Breast epithelium (tissue), 4 donors: ENCODE results near the gene CCDC137. TPM values are rescaled to one million over a fixed set of nuclear protein-coding genes. Genes with fewer than 3 reads are reported as not detected.

ENCODE experiments used
- DNase-seq, 2 donors: peaks; one replicate each; pipeline ENCODE4 v3.0.0-alpha.2; 2019; ENCODE audit warnings: low spot score in 2 of 2
- H3K27ac ChIP-seq, 2 donors: fragments of 200-600 bp; sonication (generic) in 1 of 2; one replicate each; pipeline ENCODE4 v1.5.1; 2016 to 2019; ENCODE audit warnings: mild to moderate bottlenecking in 1 of 2
- H3K27me3 ChIP-seq, 2 donors: fragments of 200-600 bp; sonication (generic) in 1 of 2; one replicate each; pipeline versions ENCODE4 v1.5.1 to v1.6.0; 2017 to 2019; ENCODE audit warnings: control low read depth in 1 of 2, mild to moderate bottlenecking in 1 of 2
- H3K36me3 ChIP-seq: fragments of 200-600 bp; one replicate; pipeline ENCODE4 v1.5.1; 2019
- H3K4me1 ChIP-seq, 2 donors: fragments of 200-600 bp; sonication (generic); one replicate each; pipeline ENCODE4 v1.5.1; 2016 to 2019; ENCODE audit warnings: control low read depth in 1 of 2
- H3K4me3 ChIP-seq, 3 donors: fragments of 200-600 bp; sonication (generic); 1 replicate in 2 of 3; 2 replicates in 1 of 3; pipeline ENCODE4 v1.5.1; 2016 to 2019; ENCODE audit warnings: mild to moderate bottlenecking in 3 of 3, moderate library complexity in 2 of 3
- H3K9me3 ChIP-seq, 2 donors: fragments of 200-600 bp; sonication (generic) in 1 of 2; one replicate each; pipeline ENCODE4 v1.5.1; 2016 to 2019; ENCODE audit warnings: control low read depth in 1 of 2
- POLR2A ChIP-seq: fragments of 450-650 bp; IDR thresholded peaks from one replicate; pipeline ENCODE4 v1.6.1; 2016; ENCODE audit warnings: antibody characterized with exemption, mild to moderate bottlenecking, moderate library complexity
- POLR2AphosphoS5 ChIP-seq, 3 donors: sonication (generic); formaldehyde crosslinking; IDR thresholded peaks; one replicate each; pipeline ENCODE4 v1.6.1; 2017; ENCODE audit warnings: antibody characterized with exemption in 3 of 3
- intact Hi-C: fragments of 100-400 bp; cut with DNase I; formaldehyde crosslinking; loops from one replicate; pipeline ENCODE4 v1.15.1; 2023; ENCODE audit warnings: low total_unique reads
- total RNA-seq, 3 donors: library from RNA; depleted of rRNA; stranded (reverse); fragments of >200 nt; gene quantifications; one replicate each; pipeline ENCODE4 v1.1.0, GENCODE V29; 2016
- TF ChIP-seq, protein P1 (sequence below), 3 donors: fragments of 450-650 bp; IDR thresholded peaks; one replicate each; pipeline ENCODE4 v1.5.1; 2016 to 2017; ENCODE audit warnings: antibody characterized with exemption in 3 of 3, mild to moderate bottlenecking in 3 of 3, moderate library complexity in 3 of 3

Gene CCDC137
- total RNA-seq, 3 donors from 2014 or later = 8.6 to 14.4 (median 11.6) TPM

DNA sequence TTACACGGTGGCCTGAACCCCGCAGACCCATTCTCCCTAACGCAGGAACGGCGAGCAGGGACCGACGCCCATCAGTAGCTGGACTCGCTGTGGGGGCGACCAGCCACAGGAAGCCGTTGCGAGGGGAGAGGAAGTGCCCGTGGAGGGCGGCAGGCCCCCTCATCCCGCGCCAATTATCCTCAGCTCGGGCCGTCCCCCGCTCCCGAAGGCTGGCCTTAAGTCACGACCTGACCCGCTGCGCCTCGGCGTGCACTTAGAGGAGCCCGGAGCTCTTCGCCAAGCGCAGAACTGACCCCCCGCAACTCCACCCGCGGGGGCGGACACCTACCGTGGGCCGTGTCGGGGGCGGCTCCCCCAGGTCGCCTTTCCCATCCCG, 16.7 kb downstream of the CCDC137 start:
- DNase-seq = no peak
- Histone ChIP-seq H3K27me3 (no peaks in the 10 kb centered on the region), H3K36me3 (no peaks in the 10 kb centered on the region), H3K27ac (peak overlapping the region; percentile 88 to 89), H3K4me3 (peak overlapping the region; percentile 73 to 100 (median 83)), H3K9me3 (no peaks in the 10 kb centered on the region), H3K4me1 (peaks cover 14 to 28% of the 10 kb centered on the region in 2 donors)
- TF ChIP-seq, protein P1, sequence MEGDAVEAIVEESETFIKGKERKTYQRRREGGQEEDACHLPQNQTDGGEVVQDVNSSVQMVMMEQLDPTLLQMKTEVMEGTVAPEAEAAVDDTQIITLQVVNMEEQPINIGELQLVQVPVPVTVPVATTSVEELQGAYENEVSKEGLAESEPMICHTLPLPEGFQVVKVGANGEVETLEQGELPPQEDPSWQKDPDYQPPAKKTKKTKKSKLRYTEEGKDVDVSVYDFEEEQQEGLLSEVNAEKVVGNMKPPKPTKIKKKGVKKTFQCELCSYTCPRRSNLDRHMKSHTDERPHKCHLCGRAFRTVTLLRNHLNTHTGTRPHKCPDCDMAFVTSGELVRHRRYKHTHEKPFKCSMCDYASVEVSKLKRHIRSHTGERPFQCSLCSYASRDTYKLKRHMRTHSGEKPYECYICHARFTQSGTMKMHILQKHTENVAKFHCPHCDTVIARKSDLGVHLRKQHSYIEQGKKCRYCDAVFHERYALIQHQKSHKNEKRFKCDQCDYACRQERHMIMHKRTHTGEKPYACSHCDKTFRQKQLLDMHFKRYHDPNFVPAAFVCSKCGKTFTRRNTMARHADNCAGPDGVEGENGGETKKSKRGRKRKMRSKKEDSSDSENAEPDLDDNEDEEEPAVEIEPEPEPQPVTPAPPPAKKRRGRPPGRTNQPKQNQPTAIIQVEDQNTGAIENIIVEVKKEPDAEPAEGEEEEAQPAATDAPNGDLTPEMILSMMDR (IDR thresholded peaks at IDR 0.05) = no peak
- no peak for TF ChIP-seq POLR2AphosphoS5 (IDR thresholded peaks at IDR 0.05)
- no peak for TF ChIP-seq POLR2A
- intact Hi-C loops = no loop called here

DNA sequence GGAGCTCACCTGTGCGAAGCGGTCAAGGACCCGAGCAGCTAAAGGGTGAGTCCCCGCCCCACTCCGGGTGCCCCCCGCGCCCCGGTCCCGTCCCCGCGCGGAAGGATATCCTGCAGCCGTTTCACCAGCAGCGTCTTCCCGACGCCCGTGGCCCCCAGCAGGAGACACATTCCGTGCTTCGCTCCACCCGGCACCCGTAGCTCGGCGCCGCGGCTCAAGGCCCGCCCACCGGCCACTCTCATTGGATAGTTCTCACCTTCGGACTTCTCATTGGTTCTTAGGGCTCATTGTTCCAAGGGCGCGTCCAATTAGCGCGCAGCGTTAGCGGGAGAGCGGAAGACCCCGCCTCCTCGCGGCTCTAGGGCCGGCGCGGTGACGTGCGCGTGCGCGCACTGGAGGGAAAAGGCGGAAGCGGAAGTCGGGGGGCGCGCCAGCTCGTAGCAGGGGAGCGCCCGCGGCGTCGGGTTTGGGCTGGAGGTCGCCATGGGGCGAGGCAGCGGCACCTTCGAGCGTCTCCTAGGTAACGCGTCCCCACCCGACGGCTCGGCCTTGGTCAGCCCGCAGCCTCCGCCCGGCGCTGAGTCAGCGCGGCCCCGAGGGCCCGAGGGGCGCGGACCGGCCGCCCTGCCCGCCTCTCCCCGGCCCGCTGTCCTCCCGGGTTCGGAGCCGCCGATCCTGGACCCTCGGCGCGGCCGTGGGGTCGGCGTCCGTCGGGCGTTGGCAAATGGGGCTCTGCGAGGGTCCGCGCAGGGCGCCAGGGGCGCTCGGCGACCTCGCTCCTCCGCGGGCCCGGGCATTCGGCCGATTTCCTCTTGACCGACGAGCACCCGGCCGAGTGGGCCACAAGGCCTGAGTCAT, 17.3 kb downstream of the CCDC137 start, which contains the start of the genes ARL16 and HGS:
Gene ARL16, minus strand, starts transcription at position 214 of the 858 bp plus-strand sequence. Its CDS starts 44 bp downstream, at position 170.
Gene HGS, plus strand, starts transcription at position 428 of the 858 bp plus-strand sequence. Its CDS starts 56 bp downstream, at position 484.
- intact Hi-C loops = no loop called here
- Histone ChIP-seq H3K4me3 (peak within 1 kb of the TSS; percentile 73 to 100 (median 83)), H3K27me3 (no peaks in the 10 kb centered on the region), H3K36me3 (no peaks in the 10 kb centered on the region), H3K9me3 (no peaks in the 10 kb centered on the region), H3K4me1 (peaks cover 14 to 28% of the 10 kb centered on the region in 2 donors), H3K27ac (peak within 1 kb of the TSS; percentile 88 to 89)
- TF ChIP-seq POLR2A = no peak
- peak; percentile 63 to 72 (median 66) for TF ChIP-seq POLR2AphosphoS5 (IDR thresholded peaks at IDR 0.05)
- DNase-seq = peak; percentile 98 to 99

DNA sequence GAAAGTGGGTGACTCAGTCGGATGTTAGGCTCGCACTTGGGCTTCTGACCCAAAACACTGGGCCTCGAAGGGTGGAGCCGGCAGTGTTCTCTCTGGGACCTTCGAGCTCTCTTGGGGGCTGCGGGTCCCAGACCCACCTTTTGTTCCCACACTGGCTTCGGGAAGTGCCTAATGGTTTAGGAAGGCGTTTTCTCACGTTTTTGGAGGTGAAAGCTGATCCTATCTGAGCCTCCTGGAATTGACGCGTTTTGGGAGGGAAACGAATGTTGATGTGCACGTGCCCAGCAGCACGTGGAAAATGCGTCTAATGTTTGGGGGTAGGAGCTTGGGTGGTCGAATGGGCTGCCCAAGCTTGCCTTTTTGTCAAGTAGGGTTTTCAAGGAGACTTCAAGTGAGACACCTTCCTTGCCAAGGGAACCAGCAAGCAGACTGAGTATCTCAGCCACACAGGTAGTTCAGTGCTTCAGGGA, 17.9 kb downstream of the CCDC137 start:
- peaks cover 14 to 28% of the 10 kb centered on the region in 2 donors for H3K4me1 ChIP-seq
- H3K4me3 ChIP-seq = peak overlapping the region; percentile 73 to 100 (median 83)
- intact Hi-C loops = no loop called here
- H3K9me3 ChIP-seq = no peaks in the 10 kb centered on the region
- no peak for TF ChIP-seq POLR2AphosphoS5 (IDR thresholded peaks at IDR 0.05)
- TF ChIP-seq POLR2A = no peak
- TF ChIP-seq, protein P1 (IDR thresholded peaks at IDR 0.05) = no peak
- H3K36me3 ChIP-seq = no peaks in the 10 kb centered on the region
- DNase-seq = no peak
- no peaks in the 10 kb centered on the region for H3K27me3 ChIP-seq
- H3K27ac ChIP-seq = peak overlapping the region; percentile 88 to 89

DNA sequence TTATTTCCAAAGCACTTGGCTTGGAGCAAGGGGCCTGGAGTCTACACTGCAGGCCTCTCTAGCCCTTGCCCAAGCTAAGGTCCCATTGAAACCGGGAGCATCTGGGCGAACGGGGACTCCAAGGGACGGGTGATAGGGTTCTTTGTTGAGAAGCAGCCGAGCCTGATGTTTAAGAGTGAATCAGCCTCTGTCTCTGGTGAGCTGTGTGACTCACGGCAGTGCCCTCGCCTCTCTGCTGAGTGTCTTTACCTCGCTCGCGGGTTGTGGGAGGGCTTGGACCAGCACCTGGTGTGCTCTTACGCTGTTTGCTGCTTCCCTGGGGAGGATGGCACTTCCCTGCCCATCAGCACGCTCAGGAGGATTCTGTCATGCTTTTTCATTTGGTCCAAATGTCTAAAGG, 18.6 kb downstream of the CCDC137 start:
- Histone ChIP-seq H3K4me1 (peaks cover 14 to 28% of the 10 kb centered on the region in 2 donors), H3K9me3 (no peaks in the 10 kb centered on the region), H3K27me3 (no peaks in the 10 kb centered on the region), H3K36me3 (no peaks in the 10 kb centered on the region), H3K27ac (peak overlapping the region; percentile 5 to 89), H3K4me3 (peak overlapping the region; percentile 73 to 100 (median 83))
- no peak for DNase-seq
- intact Hi-C loops = no loop called here
- TF ChIP-seq POLR2A (no peak), POLR2AphosphoS5 (IDR thresholded peaks at IDR 0.05) (no peak)
- TF ChIP-seq, protein P1 (IDR thresholded peaks at IDR 0.05) = no peak

DNA sequence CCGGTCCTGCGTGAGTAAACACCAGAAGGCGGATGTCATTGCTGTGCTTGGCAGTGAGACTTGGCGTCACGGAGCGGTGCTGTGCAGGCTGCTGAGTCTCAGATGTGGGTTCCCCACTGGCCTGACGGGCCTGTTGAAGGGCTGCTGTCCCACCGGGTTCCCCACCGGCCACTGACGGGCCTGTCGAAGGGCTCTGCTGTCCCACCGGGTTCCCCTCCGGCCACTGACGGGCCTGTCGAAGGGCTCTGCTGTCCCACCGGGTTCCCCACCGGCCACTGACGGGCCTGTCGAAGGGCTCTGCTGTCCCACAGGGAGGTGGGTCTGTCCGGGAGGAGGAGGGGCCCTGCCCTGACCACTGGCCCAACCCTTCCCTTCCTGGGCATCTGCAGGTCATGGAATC, 20.1 kb downstream of the CCDC137 start:
- TF ChIP-seq POLR2A (no peak), POLR2AphosphoS5 (IDR thresholded peaks at IDR 0.05) (no peak)
- TF ChIP-seq, protein P1 (IDR thresholded peaks at IDR 0.05) = no peak
- Histone ChIP-seq H3K27me3 (no peaks in the 10 kb centered on the region), H3K27ac (no peak overlapping the region), H3K9me3 (no peaks in the 10 kb centered on the region), H3K4me3 (no peak overlapping the region), H3K4me1 (peaks cover 14 to 28% of the 10 kb centered on the region in 2 donors), H3K36me3 (peaks cover under 1% of the 10 kb centered on the region)
- DNase-seq = no peak
- intact Hi-C loops = no loop called here
